PC-3 (cell line): ENCODE data around the gene NOP9.

Source experiments
- EZH2phosphoT487 ChIP-seq: fragments of 300-600 bp; sonication (generic); IDR thresholded peaks from 2 replicates; pipeline ENCODE4 v1.6.1; 2018; ENCODE audit warnings: mild to moderate bottlenecking, antibody characterized with exemption, low read length, borderline replicate concordance
- TF ChIP-seq, protein P1 (sequence below): fragments of 300-600 bp; sonication (generic); conservative IDR thresholded peaks from 2 replicates; pipeline ENCODE4 v1.5.1; 2017; ENCODE audit warnings: antibody characterized with exemption, low read depth, mild to moderate bottlenecking, low read length

DNA sequence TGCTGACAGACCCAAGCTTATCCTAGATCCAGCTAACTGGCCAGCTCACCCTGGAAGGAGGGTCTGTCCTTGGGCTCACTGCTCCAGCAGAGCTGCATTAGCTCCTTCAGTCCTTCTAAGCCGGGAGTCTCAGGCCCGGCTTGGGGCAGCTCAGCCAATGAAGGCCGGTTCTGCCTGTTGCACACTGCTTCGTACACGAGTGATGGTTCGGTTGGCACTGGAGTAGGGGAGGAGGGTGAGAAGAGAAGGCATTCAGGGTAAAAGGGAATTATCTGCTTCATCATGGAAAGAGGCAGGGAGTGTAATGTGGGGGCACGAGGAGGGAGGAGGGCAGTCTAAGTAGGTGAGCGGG, 38.1 kb downstream of the NOP9 start:
- TF ChIP-seq, protein P1, sequence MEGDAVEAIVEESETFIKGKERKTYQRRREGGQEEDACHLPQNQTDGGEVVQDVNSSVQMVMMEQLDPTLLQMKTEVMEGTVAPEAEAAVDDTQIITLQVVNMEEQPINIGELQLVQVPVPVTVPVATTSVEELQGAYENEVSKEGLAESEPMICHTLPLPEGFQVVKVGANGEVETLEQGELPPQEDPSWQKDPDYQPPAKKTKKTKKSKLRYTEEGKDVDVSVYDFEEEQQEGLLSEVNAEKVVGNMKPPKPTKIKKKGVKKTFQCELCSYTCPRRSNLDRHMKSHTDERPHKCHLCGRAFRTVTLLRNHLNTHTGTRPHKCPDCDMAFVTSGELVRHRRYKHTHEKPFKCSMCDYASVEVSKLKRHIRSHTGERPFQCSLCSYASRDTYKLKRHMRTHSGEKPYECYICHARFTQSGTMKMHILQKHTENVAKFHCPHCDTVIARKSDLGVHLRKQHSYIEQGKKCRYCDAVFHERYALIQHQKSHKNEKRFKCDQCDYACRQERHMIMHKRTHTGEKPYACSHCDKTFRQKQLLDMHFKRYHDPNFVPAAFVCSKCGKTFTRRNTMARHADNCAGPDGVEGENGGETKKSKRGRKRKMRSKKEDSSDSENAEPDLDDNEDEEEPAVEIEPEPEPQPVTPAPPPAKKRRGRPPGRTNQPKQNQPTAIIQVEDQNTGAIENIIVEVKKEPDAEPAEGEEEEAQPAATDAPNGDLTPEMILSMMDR = no peak
- TF ChIP-seq EZH2phosphoT487 = no peak
